Measurements from ENCODE around the gene HDLBP.

HDLBP gene

GRCh38 chr2:241209271-241209670 is 106.2 kb downstream of the HDLBP start:
- Histone ChIP-seq H3K18ac (ENCODE audit: low read length) (no peak overlapping the region), H3K79me1 (ENCODE audit: low read length) (no peaks in the 10 kb centered on the region), H3K27ac (ENCODE audit: low read depth, low read length) (no peak overlapping the region), H4K5ac (ENCODE audit: low read length) (no peak overlapping the region), H3K4ac (ENCODE audit: low read depth, low read length) (no peak overlapping the region), H2BK15ac (replicated peaks; ENCODE audit: low read depth) (no peak overlapping the region), H3K4me2 (ENCODE audit: low read length) (no peak overlapping the region), H3K9ac (ENCODE audit: low read length) (no peak overlapping the region), H3K4me1 (ENCODE audit: control insufficient read depth, low read depth, low read length) (no peaks in the 10 kb centered on the region), H3K79me2 (ENCODE audit: control insufficient read depth, insufficient read depth, low read length) (no peaks in the 10 kb centered on the region), H3K23ac (ENCODE audit: low read length) (no peak overlapping the region), H2BK5ac (ENCODE audit: low read length) (no peak overlapping the region), H3K36me3 (ENCODE audit: control insufficient read depth, insufficient read depth, low read length) (no peaks in the 10 kb centered on the region), H3K4me3 (ENCODE audit: low read length) (no peak overlapping the region), H2BK120ac (ENCODE audit: low read depth, low read length) (no peak overlapping the region), H3K56ac (ENCODE audit: low read length) (no peak overlapping the region), H3K27me3 (ENCODE audit: insufficient read depth, low read length, poor library complexity) (no peaks in the 10 kb centered on the region), H4K8ac (ENCODE audit: low read depth, low read length) (no peak overlapping the region), H2AK5ac (ENCODE audit: low read length) (no peak overlapping the region)
- DNase-seq: no peak
- WGBS (ENCODE audit: extremely low coverage, insufficient coverage, low lambda C conversion rate): no CpG with 5 or more reads among the region's 33 CpGs

DNA sequence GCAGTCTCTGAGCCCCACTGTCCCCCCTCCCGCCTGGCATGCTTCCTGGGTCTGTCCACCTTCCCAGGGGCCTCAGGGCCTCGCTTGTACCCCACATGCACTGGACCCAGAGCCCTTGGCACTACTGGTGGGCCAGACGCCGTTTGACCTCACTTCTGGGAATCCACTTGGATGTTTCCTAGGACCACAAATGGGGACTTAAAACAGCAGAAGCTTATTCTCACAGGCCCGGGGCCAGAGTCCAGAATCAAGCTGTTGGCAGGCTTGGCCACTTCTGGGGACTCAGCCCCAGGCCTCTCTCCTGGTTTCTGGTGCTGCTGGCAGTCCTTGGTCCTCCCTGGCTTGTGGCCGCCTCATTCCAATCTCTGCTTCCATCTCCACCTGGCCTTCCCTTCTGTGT is 107.4 kb downstream of the HDLBP start:
- H3K79me1 ChIP-seq (ENCODE audit: low read length): no peaks in the 10 kb centered on the region
- no peak overlapping the region for H3K4me3 ChIP-seq (ENCODE audit: low read length)
- H2BK15ac ChIP-seq (replicated peaks; ENCODE audit: low read depth): no peak overlapping the region
- H4K8ac ChIP-seq (ENCODE audit: low read depth, low read length): no peak overlapping the region
- H2BK120ac ChIP-seq (ENCODE audit: low read depth, low read length): no peak overlapping the region
- no peak overlapping the region for H3K27ac ChIP-seq (ENCODE audit: low read depth, low read length)
- H4K5ac ChIP-seq (ENCODE audit: low read length): no peak overlapping the region
- no peaks in the 10 kb centered on the region for H3K79me2 ChIP-seq (ENCODE audit: control insufficient read depth, insufficient read depth, low read length)
- no peaks in the 10 kb centered on the region for H3K4me1 ChIP-seq (ENCODE audit: control insufficient read depth, low read depth, low read length)
- no peak overlapping the region for H3K23ac ChIP-seq (ENCODE audit: low read length)
- H3K18ac ChIP-seq (ENCODE audit: low read length): no peak overlapping the region
- no CpG with 5 or more reads among the region's 6 CpGs for WGBS (ENCODE audit: extremely low coverage, insufficient coverage, low lambda C conversion rate)
- H3K4me2 ChIP-seq (ENCODE audit: low read length): no peak overlapping the region
- no peaks in the 10 kb centered on the region for H3K27me3 ChIP-seq (ENCODE audit: insufficient read depth, low read length, poor library complexity)
- no peak overlapping the region for H2BK5ac ChIP-seq (ENCODE audit: low read length)
- H2AK5ac ChIP-seq (ENCODE audit: low read length): no peak overlapping the region
- H3K4ac ChIP-seq (ENCODE audit: low read depth, low read length): no peak overlapping the region
- H3K56ac ChIP-seq (ENCODE audit: low read length): no peak overlapping the region
- no peak overlapping the region for H3K9ac ChIP-seq (ENCODE audit: low read length)
- no peak for DNase-seq
- no peaks in the 10 kb centered on the region for H3K36me3 ChIP-seq (ENCODE audit: control insufficient read depth, insufficient read depth, low read length)

DNA sequence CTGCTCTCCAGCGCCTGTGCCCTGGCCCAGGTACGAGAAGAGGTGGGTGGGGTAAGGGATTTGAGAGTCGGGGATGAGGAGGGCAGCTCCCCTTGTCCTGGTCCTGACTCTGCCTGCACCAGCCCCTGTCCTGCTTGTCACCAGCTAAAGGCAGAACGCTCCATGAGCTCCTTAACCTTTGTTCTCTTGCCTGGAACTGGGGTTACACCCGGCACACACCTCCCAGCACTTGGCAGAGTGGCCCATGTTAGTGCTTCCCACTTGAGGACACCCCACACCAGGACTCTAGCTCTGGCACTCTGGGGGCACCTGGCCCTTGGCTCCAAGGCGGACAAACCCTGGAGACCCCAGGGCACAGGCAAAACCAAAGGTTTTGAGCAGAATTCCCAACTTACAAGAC is 107.8 kb downstream of the HDLBP start:
- WGBS (ENCODE audit: extremely low coverage, insufficient coverage, low lambda C conversion rate): no CpG with 5 or more reads among the region's 6 CpGs
- H3K23ac ChIP-seq (ENCODE audit: low read length): no peak overlapping the region
- H3K56ac ChIP-seq (ENCODE audit: low read length): no peak overlapping the region
- no peaks in the 10 kb centered on the region for H3K36me3 ChIP-seq (ENCODE audit: control insufficient read depth, insufficient read depth, low read length)
- H2AK5ac ChIP-seq (ENCODE audit: low read length): no peak overlapping the region
- no peaks in the 10 kb centered on the region for H3K79me2 ChIP-seq (ENCODE audit: control insufficient read depth, insufficient read depth, low read length)
- H3K27ac ChIP-seq (ENCODE audit: low read depth, low read length): no peak overlapping the region
- H3K79me1 ChIP-seq (ENCODE audit: low read length): no peaks in the 10 kb centered on the region
- H2BK120ac ChIP-seq (ENCODE audit: low read depth, low read length): no peak overlapping the region
- H3K27me3 ChIP-seq (ENCODE audit: insufficient read depth, low read length, poor library complexity): no peaks in the 10 kb centered on the region
- H2BK5ac ChIP-seq (ENCODE audit: low read length): no peak overlapping the region
- H3K18ac ChIP-seq (ENCODE audit: low read length): no peak overlapping the region
- H2BK15ac ChIP-seq (replicated peaks; ENCODE audit: low read depth): no peak overlapping the region
- H4K5ac ChIP-seq (ENCODE audit: low read length): no peak overlapping the region
- no peak overlapping the region for H3K4ac ChIP-seq (ENCODE audit: low read depth, low read length)
- H4K8ac ChIP-seq (ENCODE audit: low read depth, low read length): no peak overlapping the region
- H3K4me2 ChIP-seq (ENCODE audit: low read length): no peak overlapping the region
- no peak for DNase-seq
- H3K4me3 ChIP-seq (ENCODE audit: low read length): no peak overlapping the region
- no peak overlapping the region for H3K9ac ChIP-seq (ENCODE audit: low read length)
- H3K4me1 ChIP-seq (ENCODE audit: control insufficient read depth, low read depth, low read length): no peaks in the 10 kb centered on the region

DNA sequence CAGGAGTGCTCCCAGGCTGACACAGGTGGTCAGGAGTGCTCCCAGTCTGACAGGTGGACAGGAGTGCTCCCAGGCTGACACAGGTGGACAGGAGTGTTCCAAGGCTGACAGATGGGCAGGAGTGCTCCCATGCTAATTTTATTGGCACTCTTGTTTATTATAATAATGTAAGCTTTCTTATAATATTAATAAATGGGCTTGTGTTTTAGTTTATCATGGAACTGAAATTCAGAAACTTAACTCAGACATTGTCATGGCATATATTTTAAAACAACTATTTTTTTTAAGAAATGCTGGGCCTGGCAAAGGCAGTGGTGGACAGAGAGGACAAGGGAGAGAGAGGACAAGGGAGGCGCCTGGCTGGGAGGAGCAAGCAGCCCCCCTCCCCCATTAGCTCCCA is 108.3 kb downstream of the HDLBP start:
- no peak overlapping the region for H3K4me2 ChIP-seq (ENCODE audit: low read length)
- no peak overlapping the region for H2BK120ac ChIP-seq (ENCODE audit: low read depth, low read length)
- no peak overlapping the region for H3K4me3 ChIP-seq (ENCODE audit: low read length)
- H3K4ac ChIP-seq (ENCODE audit: low read depth, low read length): no peak overlapping the region
- no peak for DNase-seq
- no peak overlapping the region for H3K9ac ChIP-seq (ENCODE audit: low read length)
- H4K8ac ChIP-seq (ENCODE audit: low read depth, low read length): no peak overlapping the region
- H3K56ac ChIP-seq (ENCODE audit: low read length): no peak overlapping the region
- no peak overlapping the region for H3K23ac ChIP-seq (ENCODE audit: low read length)
- no peak overlapping the region for H2AK5ac ChIP-seq (ENCODE audit: low read length)
- H3K79me1 ChIP-seq (ENCODE audit: low read length): no peaks in the 10 kb centered on the region
- no peaks in the 10 kb centered on the region for H3K4me1 ChIP-seq (ENCODE audit: control insufficient read depth, low read depth, low read length)
- no peaks in the 10 kb centered on the region for H3K27me3 ChIP-seq (ENCODE audit: insufficient read depth, low read length, poor library complexity)
- no peaks in the 10 kb centered on the region for H3K79me2 ChIP-seq (ENCODE audit: control insufficient read depth, insufficient read depth, low read length)
- no peak overlapping the region for H3K18ac ChIP-seq (ENCODE audit: low read length)
- H3K27ac ChIP-seq (ENCODE audit: low read depth, low read length): no peak overlapping the region
- no CpG with 5 or more reads among the region's 1 CpG for WGBS (ENCODE audit: extremely low coverage, insufficient coverage, low lambda C conversion rate)
- H4K5ac ChIP-seq (ENCODE audit: low read length): no peak overlapping the region
- H2BK15ac ChIP-seq (replicated peaks; ENCODE audit: low read depth): no peak overlapping the region
- no peaks in the 10 kb centered on the region for H3K36me3 ChIP-seq (ENCODE audit: control insufficient read depth, insufficient read depth, low read length)
- no peak overlapping the region for H2BK5ac ChIP-seq (ENCODE audit: low read length)

- no peak overlapping the region for H3K27ac ChIP-seq (ENCODE audit: low read depth, low read length)
- no peak overlapping the region for H3K23ac ChIP-seq (ENCODE audit: low read length)
- no peak overlapping the region for H2AK5ac ChIP-seq (ENCODE audit: low read length)
- no peak overlapping the region for H3K18ac ChIP-seq (ENCODE audit: low read length)
- H3K4ac ChIP-seq (ENCODE audit: low read depth, low read length): no peak overlapping the region
- no peaks in the 10 kb centered on the region for H3K79me1 ChIP-seq (ENCODE audit: low read length)
- no peaks in the 10 kb centered on the region for H3K27me3 ChIP-seq (ENCODE audit: insufficient read depth, low read length, poor library complexity)
- WGBS (ENCODE audit: extremely low coverage, insufficient coverage, low lambda C conversion rate): no CpG with 5 or more reads among the region's 3 CpGs
- H3K56ac ChIP-seq (ENCODE audit: low read length): no peak overlapping the region
- no peak overlapping the region for H4K5ac ChIP-seq (ENCODE audit: low read length)
- H3K4me1 ChIP-seq (ENCODE audit: control insufficient read depth, low read depth, low read length): no peaks in the 10 kb centered on the region
- H3K36me3 ChIP-seq (ENCODE audit: control insufficient read depth, insufficient read depth, low read length): no peaks in the 10 kb centered on the region
- H3K9ac ChIP-seq (ENCODE audit: low read length): no peak overlapping the region
- no peaks in the 10 kb centered on the region for H3K79me2 ChIP-seq (ENCODE audit: control insufficient read depth, insufficient read depth, low read length)
- DNase-seq: no peak
- no peak overlapping the region for H3K4me3 ChIP-seq (ENCODE audit: low read length)
- H3K4me2 ChIP-seq (ENCODE audit: low read length): no peak overlapping the region
- H4K8ac ChIP-seq (ENCODE audit: low read depth, low read length): no peak overlapping the region
- H2BK15ac ChIP-seq (replicated peaks; ENCODE audit: low read depth): no peak overlapping the region
- no peak overlapping the region for H2BK120ac ChIP-seq (ENCODE audit: low read depth, low read length)
- H2BK5ac ChIP-seq (ENCODE audit: low read length): no peak overlapping the region
Observed at GRCh38 chr2:241205086-241205485, 110.4 kb downstream of the HDLBP start.

GRCh38 chr2:241204490-241204889 is 111.0 kb downstream of the HDLBP start:
- H3K4me2 ChIP-seq (ENCODE audit: low read length): no peak overlapping the region
- no peak overlapping the region for H2AK5ac ChIP-seq (ENCODE audit: low read length)
- H3K79me2 ChIP-seq (ENCODE audit: control insufficient read depth, insufficient read depth, low read length): no peaks in the 10 kb centered on the region
- H3K4me3 ChIP-seq (ENCODE audit: low read length): no peak overlapping the region
- H3K27me3 ChIP-seq (ENCODE audit: insufficient read depth, low read length, poor library complexity): no peaks in the 10 kb centered on the region
- H3K23ac ChIP-seq (ENCODE audit: low read length): no peak overlapping the region
- WGBS (ENCODE audit: extremely low coverage, insufficient coverage, low lambda C conversion rate): no CpG with 5 or more reads among the region's 4 CpGs
- no peak overlapping the region for H2BK5ac ChIP-seq (ENCODE audit: low read length)
- no peak overlapping the region for H3K4ac ChIP-seq (ENCODE audit: low read depth, low read length)
- no peak overlapping the region for H4K5ac ChIP-seq (ENCODE audit: low read length)
- DNase-seq: no peak
- H2BK15ac ChIP-seq (replicated peaks; ENCODE audit: low read depth): no peak overlapping the region
- H3K4me1 ChIP-seq (ENCODE audit: control insufficient read depth, low read depth, low read length): no peaks in the 10 kb centered on the region
- no peak overlapping the region for H2BK120ac ChIP-seq (ENCODE audit: low read depth, low read length)
- H3K27ac ChIP-seq (ENCODE audit: low read depth, low read length): no peak overlapping the region
- H3K9ac ChIP-seq (ENCODE audit: low read length): no peak overlapping the region
- no peaks in the 10 kb centered on the region for H3K79me1 ChIP-seq (ENCODE audit: low read length)
- H3K18ac ChIP-seq (ENCODE audit: low read length): no peak overlapping the region
- H3K36me3 ChIP-seq (ENCODE audit: control insufficient read depth, insufficient read depth, low read length): no peaks in the 10 kb centered on the region
- H3K56ac ChIP-seq (ENCODE audit: low read length): no peak overlapping the region
- no peak overlapping the region for H4K8ac ChIP-seq (ENCODE audit: low read depth, low read length)

All from mesendoderm (in vitro differentiated cells).